GM18909 (cell line): ENCODE measurements around the gene CSNK1E.

Experiments used
- ATAC-seq: cut with Tn5 transposase; IDR thresholded peaks from one replicate; pipeline ENCODE4 v1.9.1; 2021; ENCODE audit warnings: mild to moderate bottlenecking; ENCODE audit not compliant: unreplicated experiment, poor library complexity

The CSNK1E gene

DNA sequence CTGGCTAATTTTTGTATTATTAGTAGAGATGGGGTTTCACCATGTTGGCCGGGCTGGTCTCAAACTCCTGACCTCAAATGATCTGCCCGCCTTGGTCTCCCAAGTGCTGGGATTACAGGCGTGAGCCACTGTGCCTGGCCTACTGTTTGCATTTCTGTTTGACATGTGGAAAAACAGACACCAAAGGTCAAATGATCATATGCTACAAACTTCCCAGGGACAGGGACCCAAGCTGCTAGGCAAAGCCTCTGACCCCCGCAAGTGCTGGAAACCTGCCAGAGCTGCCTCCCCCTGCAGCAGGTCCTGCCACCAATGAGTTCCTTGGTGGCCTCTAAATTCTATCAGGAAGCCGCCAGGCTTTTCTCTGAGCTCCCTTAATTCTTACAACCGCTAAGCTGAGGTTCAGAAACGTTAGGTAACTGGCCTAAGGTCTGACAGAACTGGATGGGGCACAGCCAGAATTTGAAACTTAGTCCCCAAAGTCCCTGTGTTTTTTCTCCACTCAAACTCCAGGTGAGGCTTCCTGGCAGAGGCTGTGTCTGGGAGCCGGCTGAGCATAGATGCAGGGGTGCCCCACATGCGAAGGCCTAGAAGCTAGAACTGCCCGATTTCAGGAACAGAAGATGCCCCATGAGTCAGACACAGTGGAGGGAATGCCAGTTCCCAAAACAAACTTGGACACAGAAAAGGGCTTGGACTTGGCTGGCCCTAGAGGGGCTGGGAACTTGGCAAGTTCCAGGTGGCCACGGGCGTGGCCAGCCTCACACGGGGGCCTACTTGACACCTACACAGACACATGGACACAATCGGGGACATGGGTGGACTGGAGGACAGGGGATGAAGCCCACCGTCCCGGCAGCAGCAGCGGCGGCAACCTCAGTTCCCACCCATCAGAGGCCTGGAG, 7.4 kb downstream of the CSNK1E start:
- ATAC-seq, result no peak

DNA sequence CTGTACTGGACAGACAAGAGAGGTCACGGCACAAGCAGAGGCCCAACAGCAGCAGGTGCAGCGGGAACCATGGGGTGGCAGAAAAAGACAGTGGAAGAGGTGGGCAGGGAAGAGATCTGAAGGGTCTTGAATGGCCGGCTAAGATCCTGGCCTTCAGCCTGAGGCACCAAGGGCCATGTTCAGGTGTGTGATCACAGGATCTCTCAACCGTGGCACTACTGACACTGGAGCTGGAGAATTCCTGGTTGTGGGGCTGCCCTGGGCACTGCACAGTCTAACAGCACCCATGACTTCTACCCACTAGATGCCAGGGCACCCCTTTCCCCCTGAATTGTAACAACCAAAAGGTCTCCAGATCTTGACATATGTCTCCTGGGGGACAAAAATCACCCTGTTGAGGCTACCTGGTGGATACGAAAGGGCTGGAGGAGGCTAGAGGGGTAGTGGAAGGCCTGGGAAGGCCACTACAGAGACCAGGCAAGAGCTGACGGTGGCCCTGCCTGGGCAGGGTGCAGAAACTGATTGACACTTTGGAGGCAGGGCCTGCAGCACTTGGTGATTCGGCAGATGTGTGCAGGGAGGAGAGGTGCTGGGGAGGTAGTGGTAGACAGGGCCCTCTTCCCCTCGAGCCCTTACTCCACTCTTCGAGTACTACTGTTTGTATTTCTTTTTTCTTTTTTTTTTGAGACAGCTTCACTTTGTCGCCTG, 8.3 kb downstream of the CSNK1E start:
- ATAC-seq, result no peak

DNA sequence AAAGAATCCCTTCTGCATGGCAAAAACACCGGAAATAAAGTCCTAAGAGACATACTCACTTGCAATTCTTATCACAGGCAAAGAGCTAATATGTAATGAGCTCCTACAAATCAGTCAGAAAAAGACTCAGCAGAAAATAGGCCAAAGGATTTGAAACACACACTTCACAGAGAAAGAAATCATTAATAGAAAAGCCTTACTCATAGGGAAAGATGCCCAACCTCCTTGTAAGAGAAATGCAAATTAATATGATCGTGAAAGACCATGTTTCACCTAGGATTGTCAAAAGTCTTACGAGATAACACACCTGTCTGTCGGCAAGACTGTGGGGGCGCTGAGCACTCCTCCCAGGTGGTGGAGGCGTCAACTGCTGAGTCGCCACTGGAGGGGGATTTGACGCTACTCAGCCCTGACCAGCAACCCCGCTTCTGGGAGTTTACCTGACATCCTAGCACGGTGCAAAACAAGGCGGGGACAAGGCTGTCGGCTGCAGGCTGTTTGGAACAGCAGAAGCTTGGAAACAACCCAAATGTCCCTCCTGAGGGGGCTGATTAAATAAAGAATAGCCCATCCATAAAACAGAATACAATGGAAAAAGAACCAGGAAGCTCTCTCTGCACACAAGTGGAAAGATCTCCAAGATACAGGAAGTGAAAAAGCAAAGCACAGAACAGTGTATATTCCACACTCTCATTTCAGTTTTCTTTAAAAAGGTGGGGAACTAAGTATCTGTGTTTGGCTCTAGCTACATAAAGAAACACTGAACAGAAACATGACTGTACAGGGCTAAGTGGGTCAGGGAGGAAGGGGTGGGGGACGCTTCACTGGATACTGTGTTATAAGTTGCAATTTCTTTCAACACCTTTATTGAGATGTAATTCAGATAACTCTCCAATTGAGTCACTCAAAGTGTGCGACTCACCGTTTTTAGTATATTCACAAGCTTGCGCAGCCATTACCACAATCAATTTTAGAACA, 11.5 kb downstream of the CSNK1E start:
- ATAC-seq, result peak; percentile 80

DNA sequence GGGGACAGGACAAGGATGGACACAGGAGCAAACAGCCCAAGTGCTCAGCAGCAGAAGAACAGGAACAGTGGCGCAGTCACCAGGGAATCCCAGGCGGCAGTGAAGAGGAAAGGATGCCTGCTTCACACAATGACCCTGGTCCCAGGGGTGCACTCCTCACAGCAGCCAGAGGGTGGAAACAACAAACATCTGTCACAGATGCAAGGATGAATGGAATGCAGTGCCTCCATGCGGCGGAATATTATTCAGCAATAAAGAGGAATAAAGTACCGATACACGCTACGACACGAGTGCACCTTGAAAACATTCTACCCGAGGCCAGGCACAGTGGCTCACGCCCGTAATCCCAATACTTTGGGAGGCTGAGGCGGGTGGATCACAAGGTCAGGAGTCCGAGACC, 12.7 kb downstream of the CSNK1E start:
- no peak for ATAC-seq

DNA sequence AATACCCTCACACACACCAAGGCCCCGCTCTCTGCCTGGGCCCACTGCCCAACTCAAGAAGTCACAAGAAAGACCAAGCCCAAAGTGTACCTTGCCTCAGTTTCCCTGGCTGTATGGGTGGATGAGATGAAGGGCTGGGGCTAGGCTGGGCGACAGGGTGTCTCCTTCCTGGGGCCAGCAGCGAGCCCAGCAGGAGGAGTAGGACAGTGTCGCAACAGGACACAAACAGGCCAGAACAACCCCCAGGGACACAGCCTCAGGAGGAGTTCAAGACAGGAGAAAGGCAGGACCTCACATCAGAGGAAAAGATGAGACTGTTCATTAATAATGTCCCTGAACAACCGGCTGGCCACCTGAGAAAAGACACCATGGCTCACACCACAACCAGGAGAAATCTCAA, 13.3 kb downstream of the CSNK1E start:
- ATAC-seq, result no peak

DNA sequence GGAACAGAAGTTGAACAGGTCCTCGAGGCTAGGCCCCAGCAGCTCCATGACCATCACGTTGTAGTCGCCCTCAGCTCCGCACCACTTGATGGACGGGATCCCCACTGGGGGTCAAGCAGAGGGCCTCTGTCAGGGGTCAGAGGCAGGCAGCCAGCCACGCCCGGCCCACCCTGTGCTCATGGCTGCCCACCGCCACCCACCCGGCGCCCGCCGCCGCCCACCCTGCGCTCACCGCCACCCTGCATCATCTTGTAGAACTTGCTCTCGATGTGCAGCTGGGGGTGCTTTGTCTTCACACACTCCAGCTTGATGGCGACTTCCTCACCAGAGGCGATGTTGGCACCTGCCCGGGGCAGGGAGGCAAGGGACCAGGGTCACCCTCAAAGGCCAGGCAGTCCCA, 14.3 kb downstream of the CSNK1E start:
- ATAC-seq, result no peak

DNA sequence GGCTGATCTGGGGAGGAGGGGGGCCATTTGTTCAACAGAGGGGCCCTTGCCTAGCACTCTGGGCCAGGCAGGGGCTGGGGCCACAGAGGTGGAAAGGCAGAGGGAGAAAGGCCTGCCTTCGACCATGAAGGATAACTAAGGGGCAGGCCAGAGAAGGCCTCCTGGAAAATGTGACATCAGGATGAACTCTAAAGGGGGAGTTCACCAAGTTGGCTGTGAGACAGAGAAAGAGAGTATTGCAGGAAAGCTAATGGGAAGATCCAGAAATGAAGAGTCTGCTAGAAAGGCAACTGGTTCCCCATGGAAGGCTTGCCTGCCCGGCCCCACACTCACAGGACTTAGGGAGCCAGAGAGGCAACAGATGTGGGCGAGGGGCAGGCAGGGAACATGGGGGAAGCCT, 16.3 kb downstream of the CSNK1E start:
- no peak for ATAC-seq

DNA sequence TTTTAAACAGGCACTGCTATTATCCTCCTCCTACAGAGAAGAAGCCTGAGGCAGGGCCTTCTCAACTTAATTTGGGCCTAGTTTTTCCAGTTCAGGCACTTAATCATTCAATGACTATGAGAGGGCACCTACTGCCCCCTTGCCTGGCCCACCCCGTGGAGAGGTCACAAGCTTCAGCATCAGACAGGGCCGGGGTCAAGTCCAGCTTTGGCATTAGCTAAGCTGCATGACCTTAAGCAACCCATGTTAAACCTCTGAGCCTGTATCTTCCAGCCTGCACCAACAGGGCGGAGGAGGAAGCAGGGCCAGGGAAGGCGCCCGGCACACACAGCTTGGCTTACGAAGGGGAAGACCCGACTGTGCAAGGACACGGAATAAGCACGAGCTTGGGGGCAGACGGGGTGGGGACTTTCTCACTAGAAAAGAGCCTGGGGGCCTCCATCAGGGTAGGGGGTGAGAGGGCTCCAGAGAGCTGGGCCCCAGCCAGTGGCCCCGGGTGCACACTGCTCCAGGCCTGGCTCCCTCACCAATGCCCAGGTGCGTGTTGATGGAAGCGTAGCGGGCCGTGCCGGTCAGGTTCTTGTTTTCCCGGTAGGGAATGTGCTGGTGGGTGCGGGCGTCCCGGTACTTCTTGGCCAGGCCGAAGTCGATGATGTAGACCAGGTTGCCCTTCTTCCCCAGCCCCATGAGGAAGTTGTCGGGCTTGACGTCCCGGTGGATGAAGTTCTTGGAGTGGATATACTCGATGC, 16.9 kb downstream of the CSNK1E start:
- ATAC-seq, result no peak

DNA sequence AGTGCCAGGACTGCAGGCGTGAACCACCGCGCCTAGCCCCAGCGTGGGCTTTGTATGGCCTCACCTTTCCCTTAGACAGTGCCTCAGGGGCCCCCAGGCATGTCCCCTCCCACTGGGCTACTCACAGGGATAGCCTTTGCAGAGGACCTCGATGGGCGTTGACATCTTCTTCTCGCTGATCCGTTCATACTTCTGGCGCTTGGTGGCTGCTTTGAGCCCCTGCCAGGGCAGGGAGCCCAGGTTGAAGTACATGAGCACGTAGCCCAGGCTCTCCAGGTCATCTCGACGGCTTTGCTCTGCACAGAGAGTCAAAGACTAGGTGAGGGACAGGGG, 17.5 kb downstream of the CSNK1E start:
- ATAC-seq, result no peak

DNA sequence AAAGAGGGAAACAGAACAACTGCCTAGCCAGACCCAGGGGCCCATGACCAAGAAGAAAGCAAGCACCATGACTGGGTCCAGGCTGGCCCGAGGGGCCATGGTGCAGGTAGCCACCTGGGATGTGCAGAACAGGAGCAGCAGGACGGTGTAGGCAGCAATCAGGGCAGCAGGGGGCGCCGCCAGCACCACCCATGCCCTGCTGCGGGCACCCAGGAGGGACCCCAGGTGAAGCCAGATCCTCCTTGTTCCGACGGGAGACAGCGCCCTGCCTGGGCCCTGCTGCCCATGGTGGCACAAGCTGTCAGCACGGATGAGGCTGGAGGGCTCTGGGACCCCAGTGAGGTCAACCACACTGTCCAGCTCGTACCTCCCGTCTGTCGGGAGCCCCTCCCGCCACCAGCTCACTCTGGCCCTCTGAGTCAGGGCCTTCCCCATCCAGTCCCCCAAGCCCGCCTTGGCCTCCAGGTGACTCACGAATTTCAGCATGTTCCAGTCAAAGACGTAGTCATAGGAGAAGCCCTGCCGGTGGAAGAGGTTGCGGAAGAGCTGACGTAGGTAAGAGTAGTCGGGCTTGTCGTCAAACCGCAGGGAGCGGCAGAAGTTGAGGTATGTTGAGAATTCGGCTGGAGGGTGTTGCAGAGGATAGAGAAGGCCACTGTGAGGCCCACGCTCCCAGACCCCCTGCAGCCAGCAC, 18.8 kb downstream of the CSNK1E start:
- no peak for ATAC-seq

DNA sequence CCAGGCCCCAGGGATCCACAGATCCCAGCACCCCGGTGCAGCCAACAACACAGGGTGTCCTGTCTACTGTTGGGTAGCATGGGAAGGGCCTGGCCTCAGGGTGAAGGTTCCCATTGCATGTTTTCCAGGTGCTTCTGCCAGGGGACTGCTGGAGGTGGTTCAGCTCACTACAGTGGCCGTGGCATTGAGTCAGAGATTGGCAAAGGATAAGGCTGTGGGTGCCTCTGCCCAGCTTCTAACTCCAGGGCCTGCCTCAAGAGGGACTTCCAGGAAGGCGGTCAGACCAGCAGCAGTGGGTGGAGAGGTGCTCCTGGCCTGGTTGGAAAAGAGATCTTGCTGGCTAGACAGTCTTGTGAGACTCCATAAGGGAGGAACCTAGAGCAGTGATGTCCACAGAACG, 20.9 kb downstream of the CSNK1E start:
- no peak for ATAC-seq

DNA sequence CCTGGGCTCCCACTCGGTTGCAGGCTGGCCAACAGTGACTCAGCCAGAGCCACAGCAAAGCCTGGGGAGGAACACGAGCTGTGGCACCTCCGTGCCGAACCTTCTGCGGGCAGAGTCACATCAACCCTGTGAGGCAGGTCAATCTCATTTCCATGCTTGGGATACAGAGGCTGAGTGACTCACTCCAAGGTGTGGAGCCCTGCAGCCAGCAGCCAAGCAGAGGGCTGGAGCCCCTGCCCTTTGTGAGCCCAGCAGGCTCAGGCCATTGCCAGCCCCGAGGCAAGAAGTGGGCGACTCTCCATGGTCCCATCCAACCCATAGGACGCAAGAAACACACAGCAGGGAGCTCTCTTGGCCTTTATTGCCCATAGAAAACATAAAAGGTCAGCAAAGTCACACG, 21.4 kb downstream of the CSNK1E start:
- no peak for ATAC-seq

DNA sequence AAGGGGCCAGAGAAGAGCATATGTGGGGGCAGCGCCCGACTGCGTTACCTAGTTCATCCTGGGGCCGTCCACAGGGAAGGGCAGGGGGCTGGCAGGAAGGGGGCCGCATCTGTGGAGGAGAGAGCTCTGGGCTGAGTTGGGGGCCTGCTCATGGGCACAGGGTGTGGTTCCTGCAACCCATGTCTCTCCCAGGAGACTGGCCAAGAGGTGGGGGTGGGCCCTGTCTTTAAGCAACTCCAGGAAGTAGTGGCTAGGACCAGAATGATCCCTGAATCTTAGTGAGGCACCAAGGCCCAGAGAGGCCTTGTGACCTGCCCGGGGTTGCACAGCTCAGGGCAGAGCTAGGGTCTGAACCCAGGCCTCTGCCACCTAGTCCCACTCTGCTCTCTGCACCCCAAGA, 21.9 kb downstream of the CSNK1E start:
- no peak for ATAC-seq

DNA sequence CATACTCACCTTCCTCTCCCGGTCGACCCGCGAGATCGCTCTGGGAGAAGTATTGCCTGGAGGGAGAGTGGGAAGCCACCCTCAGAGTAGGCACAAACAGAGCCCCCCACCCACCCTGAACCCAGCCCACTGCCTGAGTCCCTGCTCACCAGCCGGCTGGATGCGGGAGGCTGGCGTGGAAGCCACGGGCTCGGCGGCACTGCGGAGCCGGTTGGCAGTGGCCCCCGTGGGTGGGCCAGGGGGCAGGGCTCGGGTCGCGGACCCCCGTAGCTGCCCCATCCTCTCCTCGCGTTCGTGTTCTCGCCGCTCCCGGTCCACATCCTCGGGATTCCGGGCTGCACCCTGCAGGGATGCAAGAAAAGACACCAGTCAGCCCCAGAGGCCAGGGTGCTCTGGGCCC, 23.0 kb downstream of the CSNK1E start:
- ATAC-seq, result no peak

DNA sequence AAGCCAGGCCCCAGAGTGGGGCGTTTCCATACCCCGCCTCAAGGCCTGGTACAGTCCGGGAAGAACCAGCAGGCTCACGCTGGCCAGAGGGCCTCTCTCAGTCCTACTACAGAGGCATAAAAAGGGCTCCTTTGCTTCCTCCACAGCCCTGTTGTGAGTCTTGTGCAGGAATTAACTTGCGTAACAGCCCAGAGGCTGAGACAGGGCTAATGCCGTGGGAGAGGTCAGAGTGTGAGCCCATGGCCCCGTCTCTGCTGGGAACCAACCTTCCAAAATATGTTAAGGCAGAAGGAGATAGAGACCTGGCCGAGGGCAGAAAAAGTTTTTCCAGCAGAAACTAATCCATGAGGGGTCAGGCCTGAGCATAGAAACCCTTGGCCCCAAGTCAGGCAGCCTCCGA, 24.5 kb downstream of the CSNK1E start:
- ATAC-seq, result no peak

DNA sequence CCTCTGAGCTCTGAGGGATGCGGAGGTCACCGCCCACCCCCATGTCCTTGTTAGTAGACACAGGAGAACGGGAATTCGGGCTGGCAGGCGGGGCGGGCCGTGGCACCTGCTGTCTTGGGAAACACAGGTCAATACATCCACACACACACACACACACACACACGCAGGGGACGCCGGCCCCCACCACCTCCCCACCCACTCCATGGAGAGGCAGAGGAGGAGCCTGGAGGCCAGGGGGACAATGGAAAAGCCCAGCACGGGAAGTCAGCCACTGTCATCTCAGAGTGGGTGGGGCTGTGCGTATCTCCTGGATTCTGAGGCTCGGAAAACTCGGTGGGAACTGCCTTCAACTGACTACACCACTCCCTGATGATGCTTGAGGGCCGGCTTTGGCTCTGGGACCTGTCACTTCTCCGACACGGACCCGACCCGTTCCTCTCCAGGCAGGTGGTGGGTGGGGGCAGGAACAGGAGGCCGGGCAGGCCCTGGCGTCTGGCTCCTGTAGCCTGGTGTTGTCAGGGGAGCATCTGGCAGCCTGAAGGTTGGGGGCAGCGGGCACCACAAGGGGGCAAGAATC, 25.9 kb downstream of the CSNK1E start:
- ATAC-seq, result no peak

DNA sequence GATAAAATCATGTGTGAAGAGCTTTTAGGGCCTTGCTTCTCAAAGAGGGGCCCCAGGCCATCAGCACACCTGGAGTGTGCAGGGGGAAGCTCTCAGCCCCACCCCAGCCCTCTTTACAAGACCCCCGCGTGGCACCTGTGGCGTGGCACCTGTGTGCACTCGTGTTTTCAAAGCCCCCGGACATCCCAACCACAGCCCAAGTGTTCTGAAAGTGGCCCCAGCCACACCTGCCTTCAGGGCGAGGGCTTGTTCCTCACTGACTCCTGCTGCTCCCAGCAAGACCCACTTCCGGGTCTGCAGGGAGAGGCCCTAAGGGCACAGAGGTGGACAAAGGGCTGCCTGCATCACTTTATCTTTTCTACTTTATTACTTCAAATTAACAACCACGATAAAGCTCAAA, 26.9 kb downstream of the CSNK1E start:
- ATAC-seq, result no peak

DNA sequence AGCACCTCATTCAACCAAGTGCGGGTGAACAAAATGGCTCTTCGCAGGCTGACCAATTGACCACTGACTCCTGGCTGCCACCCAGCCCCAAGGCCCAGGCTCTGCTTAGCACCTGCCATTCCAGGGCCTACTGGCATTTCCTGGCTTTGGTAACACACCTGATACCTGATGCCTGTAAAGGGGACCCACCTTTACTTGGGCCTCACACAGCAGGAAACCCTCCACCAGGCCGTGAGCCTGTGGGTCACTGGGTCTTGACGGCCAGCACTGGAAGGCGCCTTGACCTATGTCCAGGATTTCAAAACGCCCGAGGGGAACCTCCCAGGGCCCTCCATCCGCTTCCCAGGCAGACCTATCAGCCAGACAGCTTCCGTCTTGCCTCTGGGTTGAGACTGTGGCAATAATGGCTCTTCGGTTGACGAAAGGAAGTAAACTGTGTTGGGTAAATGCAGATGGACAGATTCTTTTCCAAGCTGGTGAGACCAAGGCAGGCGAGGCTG, 27.6 kb downstream of the CSNK1E start:
- ATAC-seq, result no peak
